WTC11 (cell line): ENCODE results near the gene ZFHX3. TPM values are rescaled to one million over a fixed set of nuclear protein-coding genes. Genes with fewer than 3 reads are reported as not detected.

Experiments used
- ATAC-seq: fragments of 200-7000 bp; cut with Tn5 transposase; 2 replicates; pipeline ENCODE4 v1.10.0; 2021; ENCODE audit warnings: mild to moderate bottlenecking, moderate library complexity
- CTCF ChIA-PET: fragments of 300-600 bp; sonication (Branson Sonifier 250); formaldehyde crosslinking; loops from one replicate; lab custom pipeline; 2021; ENCODE audit warnings: antibody characterized with exemption; lab: Charles Lee
- POLR2A ChIA-PET: fragments of 350-600 bp; sonication (Branson Sonifier 250); formaldehyde crosslinking; loops from one replicate; lab custom pipeline; 2021; ENCODE audit warnings: antibody characterized with exemption; lab: Charles Lee
- DNase-seq: peaks from one replicate; pipeline ENCODE4 v3.0.0; 2021; ENCODE audit warnings: low spot score
- H3K27ac Mint-ChIP-seq: 2 replicates; pipeline ENCODE4 v1.8.0; 2021; ENCODE audit warnings: mixed read lengths
- H3K27me3 Mint-ChIP-seq: 2 replicates; pipeline ENCODE4 v1.8.0; 2021; ENCODE audit warnings: low read depth, mild to moderate bottlenecking, moderate library complexity, mixed read lengths
- H3K36me3 Mint-ChIP-seq: 2 replicates; pipeline ENCODE4 v1.8.0; 2021; ENCODE audit warnings: mixed read lengths
- H3K4me1 Mint-ChIP-seq: 2 replicates; pipeline ENCODE4 v1.8.0; 2022; ENCODE audit warnings: mixed read lengths
- H3K4me3 Mint-ChIP-seq: 2 replicates; pipeline ENCODE4 v1.8.0; 2021; ENCODE audit warnings: mild to moderate bottlenecking, moderate library complexity, mixed read lengths
- H3K9me3 Mint-ChIP-seq: 2 replicates; pipeline ENCODE4 v1.8.0; 2021; ENCODE audit warnings: mixed read lengths
- ARID4B ChIP-seq: sonication (generic); formaldehyde crosslinking; IDR thresholded peaks from 2 replicates; pipeline ENCODE4 v1.8.0; 2023; ENCODE audit warnings: missing genetic modification reagents, mild to moderate bottlenecking, borderline replicate concordance
- GABPB1 ChIP-seq: sonication (generic); formaldehyde crosslinking; IDR thresholded peaks from 2 replicates; pipeline ENCODE4 v1.8.1; 2023; ENCODE audit warnings: mild to moderate bottlenecking, missing genetic modification reagents
- IRF2 ChIP-seq: sonication (generic); formaldehyde crosslinking; IDR thresholded peaks from 2 replicates; pipeline ENCODE4 v1.8.0; 2022; ENCODE audit warnings: low read depth, missing genetic modification reagents, borderline replicate concordance
- JUN ChIP-seq: sonication (generic); formaldehyde crosslinking; IDR thresholded peaks from 2 replicates; pipeline ENCODE4 v1.8.0; 2023; ENCODE audit warnings: mild to moderate bottlenecking, missing genetic modification reagents
- ZBTB43 ChIP-seq: sonication (generic); formaldehyde crosslinking; IDR thresholded peaks from 2 replicates; pipeline ENCODE4 v1.8.1; 2023; ENCODE audit warnings: mild to moderate bottlenecking, missing genetic modification reagents
- ZMAT4 ChIP-seq: fragments of 250-450 bp; sonication (Bioruptor Pico); IDR thresholded peaks from 2 replicates; pipeline ENCODE4 v1.9.0; 2021; ENCODE audit warnings: mild to moderate bottlenecking
- total RNA-seq: library from RNA; stranded (reverse); gene quantifications from 3 replicates; pipeline ENCODE4 v1.2.3, GENCODE V29; 2021
- TF ChIP-seq, protein P1 (sequence below): fragments of 250-450 bp; sonication (Bioruptor Pico); IDR thresholded peaks from 2 replicates; pipeline ENCODE4 v1.9.0; 2021; ENCODE audit warnings: mild to moderate bottlenecking, borderline replicate concordance
- TF ChIP-seq, protein P2 (sequence below): sonication (generic); formaldehyde crosslinking; IDR thresholded peaks from 2 replicates; pipeline ENCODE4 v1.8.0; 2022; ENCODE audit warnings: mild to moderate bottlenecking, missing genetic modification reagents
- TF ChIP-seq, protein P3 (sequence below): fragments of 250-450 bp; sonication (Bioruptor Pico); IDR thresholded peaks from 2 replicates; pipeline ENCODE4 v1.9.0; 2021; ENCODE audit warnings: mild to moderate bottlenecking
- TF ChIP-seq, protein P4 (sequence below): sonication (generic); formaldehyde crosslinking; conservative IDR thresholded peaks from 2 replicates; pipeline ENCODE4 v1.8.1; 2022; ENCODE audit warnings: mild to moderate bottlenecking, missing genetic modification reagents
- TF ChIP-seq, protein P5 (sequence below): sonication (generic); formaldehyde crosslinking; IDR thresholded peaks from 2 replicates; pipeline ENCODE4 v1.8.0; 2022; ENCODE audit warnings: mild to moderate bottlenecking, missing genetic modification reagents

The ZFHX3 gene
- total RNA-seq, 1 experiment from 2014 or later, result 5.7 TPM

GRCh38 chr16:73016488-73016830, 31.5 kb downstream of the ZFHX3 start:
- Mint-ChIP-seq H3K9me3 (no peaks in the 10 kb centered on the region), H3K27ac (no peak overlapping the region), H3K4me1 (peaks cover 27% of the 10 kb centered on the region), H3K36me3 (no peaks in the 10 kb centered on the region), H3K27me3 (peaks cover 20% of the 10 kb centered on the region)
- TF ChIP-seq, protein P1, sequence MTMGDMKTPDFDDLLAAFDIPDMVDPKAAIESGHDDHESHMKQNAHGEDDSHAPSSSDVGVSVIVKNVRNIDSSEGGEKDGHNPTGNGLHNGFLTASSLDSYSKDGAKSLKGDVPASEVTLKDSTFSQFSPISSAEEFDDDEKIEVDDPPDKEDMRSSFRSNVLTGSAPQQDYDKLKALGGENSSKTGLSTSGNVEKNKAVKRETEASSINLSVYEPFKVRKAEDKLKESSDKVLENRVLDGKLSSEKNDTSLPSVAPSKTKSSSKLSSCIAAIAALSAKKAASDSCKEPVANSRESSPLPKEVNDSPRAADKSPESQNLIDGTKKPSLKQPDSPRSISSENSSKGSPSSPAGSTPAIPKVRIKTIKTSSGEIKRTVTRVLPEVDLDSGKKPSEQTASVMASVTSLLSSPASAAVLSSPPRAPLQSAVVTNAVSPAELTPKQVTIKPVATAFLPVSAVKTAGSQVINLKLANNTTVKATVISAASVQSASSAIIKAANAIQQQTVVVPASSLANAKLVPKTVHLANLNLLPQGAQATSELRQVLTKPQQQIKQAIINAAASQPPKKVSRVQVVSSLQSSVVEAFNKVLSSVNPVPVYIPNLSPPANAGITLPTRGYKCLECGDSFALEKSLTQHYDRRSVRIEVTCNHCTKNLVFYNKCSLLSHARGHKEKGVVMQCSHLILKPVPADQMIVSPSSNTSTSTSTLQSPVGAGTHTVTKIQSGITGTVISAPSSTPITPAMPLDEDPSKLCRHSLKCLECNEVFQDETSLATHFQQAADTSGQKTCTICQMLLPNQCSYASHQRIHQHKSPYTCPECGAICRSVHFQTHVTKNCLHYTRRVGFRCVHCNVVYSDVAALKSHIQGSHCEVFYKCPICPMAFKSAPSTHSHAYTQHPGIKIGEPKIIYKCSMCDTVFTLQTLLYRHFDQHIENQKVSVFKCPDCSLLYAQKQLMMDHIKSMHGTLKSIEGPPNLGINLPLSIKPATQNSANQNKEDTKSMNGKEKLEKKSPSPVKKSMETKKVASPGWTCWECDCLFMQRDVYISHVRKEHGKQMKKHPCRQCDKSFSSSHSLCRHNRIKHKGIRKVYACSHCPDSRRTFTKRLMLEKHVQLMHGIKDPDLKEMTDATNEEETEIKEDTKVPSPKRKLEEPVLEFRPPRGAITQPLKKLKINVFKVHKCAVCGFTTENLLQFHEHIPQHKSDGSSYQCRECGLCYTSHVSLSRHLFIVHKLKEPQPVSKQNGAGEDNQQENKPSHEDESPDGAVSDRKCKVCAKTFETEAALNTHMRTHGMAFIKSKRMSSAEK (CRISPR knock-in tag), result no peak
- no peak for TF ChIP-seq ZMAT4 (CRISPR knock-in tag)
- TF ChIP-seq, all 79 proteins: peak for 0
- no peak overlapping the region for H3K4me3 Mint-ChIP-seq
- DNase-seq (no peak), ATAC-seq (no peak)
- ChIA-PET POLR2A (no interaction called here), CTCF (interaction anchor here (0.6 kb wide), 1 partner anchor 507 kb away, joined by 3 read pairs; no protein-coding TSS in a partner anchor)

GRCh38 chr16:73015612-73016487, 32.1 kb downstream of the ZFHX3 start:
- H3K27ac Mint-ChIP-seq, result no peak overlapping the region
- peaks cover 13% of the 10 kb centered on the region; the same call in 1 of the 2 replicates for H3K27me3 Mint-ChIP-seq
- H3K4me3 Mint-ChIP-seq, result no peak overlapping the region
- no peak for ATAC-seq
- TF ChIP-seq, protein P2, sequence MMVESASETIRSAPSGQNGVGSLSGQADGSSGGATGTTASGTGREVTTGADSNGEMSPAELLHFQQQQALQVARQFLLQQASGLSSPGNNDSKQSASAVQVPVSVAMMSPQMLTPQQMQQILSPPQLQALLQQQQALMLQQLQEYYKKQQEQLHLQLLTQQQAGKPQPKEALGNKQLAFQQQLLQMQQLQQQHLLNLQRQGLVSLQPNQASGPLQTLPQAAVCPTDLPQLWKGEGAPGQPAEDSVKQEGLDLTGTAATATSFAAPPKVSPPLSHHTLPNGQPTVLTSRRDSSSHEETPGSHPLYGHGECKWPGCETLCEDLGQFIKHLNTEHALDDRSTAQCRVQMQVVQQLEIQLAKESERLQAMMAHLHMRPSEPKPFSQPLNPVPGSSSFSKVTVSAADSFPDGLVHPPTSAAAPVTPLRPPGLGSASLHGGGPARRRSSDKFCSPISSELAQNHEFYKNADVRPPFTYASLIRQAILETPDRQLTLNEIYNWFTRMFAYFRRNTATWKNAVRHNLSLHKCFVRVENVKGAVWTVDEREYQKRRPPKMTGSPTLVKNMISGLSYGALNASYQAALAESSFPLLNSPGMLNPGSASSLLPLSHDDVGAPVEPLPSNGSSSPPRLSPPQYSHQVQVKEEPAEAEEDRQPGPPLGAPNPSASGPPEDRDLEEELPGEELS (CRISPR knock-in tag), result no peak
- peak; percentile 56 for TF ChIP-seq GABPB1 (CRISPR knock-in tag)
- no peak for TF ChIP-seq IRF2 (CRISPR knock-in tag)
- TF ChIP-seq, all 79 proteins: peak for 1
- peaks cover 22% of the 10 kb centered on the region for H3K4me1 Mint-ChIP-seq
- DNase-seq, result no peak
- no peaks in the 10 kb centered on the region for H3K9me3 Mint-ChIP-seq
- POLR2A ChIA-PET, result no interaction called here
- CTCF ChIA-PET, result no interaction called here
- H3K36me3 Mint-ChIP-seq, result no peaks in the 10 kb centered on the region

- POLR2A ChIA-PET, result interaction anchor here (0.6 kb wide), 1 partner anchor 156 kb away, joined by 3 read pairs; no protein-coding TSS in a partner anchor
- peaks cover 11% of the 10 kb centered on the region for H3K4me1 Mint-ChIP-seq
- CTCF ChIA-PET, result interaction anchor here (0.7 to 1.1 kb wide), 2 partner anchors 153 to 182 kb away, joined by 3 read pairs; no protein-coding TSS in a partner anchor
- H3K36me3 Mint-ChIP-seq, result no peaks in the 10 kb centered on the region
- ATAC-seq (no peak), DNase-seq (no peak)
- no peak overlapping the region for H3K4me3 Mint-ChIP-seq
- no peaks in the 10 kb centered on the region for H3K9me3 Mint-ChIP-seq
- peaks cover 9% of the 10 kb centered on the region; the same call in 1 of the 2 replicates for H3K27me3 Mint-ChIP-seq
- no peak overlapping the region for H3K27ac Mint-ChIP-seq
- TF ChIP-seq, protein P3, sequence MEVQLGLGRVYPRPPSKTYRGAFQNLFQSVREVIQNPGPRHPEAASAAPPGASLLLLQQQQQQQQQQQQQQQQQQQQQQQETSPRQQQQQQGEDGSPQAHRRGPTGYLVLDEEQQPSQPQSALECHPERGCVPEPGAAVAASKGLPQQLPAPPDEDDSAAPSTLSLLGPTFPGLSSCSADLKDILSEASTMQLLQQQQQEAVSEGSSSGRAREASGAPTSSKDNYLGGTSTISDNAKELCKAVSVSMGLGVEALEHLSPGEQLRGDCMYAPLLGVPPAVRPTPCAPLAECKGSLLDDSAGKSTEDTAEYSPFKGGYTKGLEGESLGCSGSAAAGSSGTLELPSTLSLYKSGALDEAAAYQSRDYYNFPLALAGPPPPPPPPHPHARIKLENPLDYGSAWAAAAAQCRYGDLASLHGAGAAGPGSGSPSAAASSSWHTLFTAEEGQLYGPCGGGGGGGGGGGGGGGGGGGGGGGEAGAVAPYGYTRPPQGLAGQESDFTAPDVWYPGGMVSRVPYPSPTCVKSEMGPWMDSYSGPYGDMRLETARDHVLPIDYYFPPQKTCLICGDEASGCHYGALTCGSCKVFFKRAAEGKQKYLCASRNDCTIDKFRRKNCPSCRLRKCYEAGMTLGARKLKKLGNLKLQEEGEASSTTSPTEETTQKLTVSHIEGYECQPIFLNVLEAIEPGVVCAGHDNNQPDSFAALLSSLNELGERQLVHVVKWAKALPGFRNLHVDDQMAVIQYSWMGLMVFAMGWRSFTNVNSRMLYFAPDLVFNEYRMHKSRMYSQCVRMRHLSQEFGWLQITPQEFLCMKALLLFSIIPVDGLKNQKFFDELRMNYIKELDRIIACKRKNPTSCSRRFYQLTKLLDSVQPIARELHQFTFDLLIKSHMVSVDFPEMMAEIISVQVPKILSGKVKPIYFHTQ (CRISPR knock-in tag), result no peak
- TF ChIP-seq ZBTB43 (no peak), ARID4B (CRISPR knock-in tag) (no peak), JUN (no peak)
- TF ChIP-seq, protein P4, sequence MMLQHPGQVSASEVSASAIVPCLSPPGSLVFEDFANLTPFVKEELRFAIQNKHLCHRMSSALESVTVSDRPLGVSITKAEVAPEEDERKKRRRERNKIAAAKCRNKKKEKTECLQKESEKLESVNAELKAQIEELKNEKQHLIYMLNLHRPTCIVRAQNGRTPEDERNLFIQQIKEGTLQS (CRISPR knock-in tag), result no peak
- TF ChIP-seq, protein P5, sequence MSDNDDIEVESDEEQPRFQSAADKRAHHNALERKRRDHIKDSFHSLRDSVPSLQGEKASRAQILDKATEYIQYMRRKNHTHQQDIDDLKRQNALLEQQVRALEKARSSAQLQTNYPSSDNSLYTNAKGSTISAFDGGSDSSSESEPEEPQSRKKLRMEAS (CRISPR knock-in tag), result no peak
These were observed 33.2 kb downstream of the ZFHX3 start for GRCh38 chr16:73014768-73015167.
